ENCODE measurements around the gene SIAH3.

SIAH3 gene

GRCh38 chr13:45742985-45743384, 108.6 kb downstream of the SIAH3 start:
- H3K4me2 ChIP-seq (ENCODE audit: low read depth, low read length): no peak overlapping the region
- no peak overlapping the region for H2AFZ ChIP-seq (ENCODE audit: low read length)
- no peaks in the 10 kb centered on the region for H4K20me1 ChIP-seq (ENCODE audit: insufficient read depth, low read length)
- H3K79me2 ChIP-seq (ENCODE audit: low read length): no peaks in the 10 kb centered on the region
- H3K9ac ChIP-seq (ENCODE audit: low read length): no peak overlapping the region
- no peaks in the 10 kb centered on the region for H3K36me3 ChIP-seq (replicated peaks; ENCODE audit: insufficient read depth, low read length)
- H3K9me3 ChIP-seq (replicated peaks; ENCODE audit: insufficient read depth, low read length): no peaks in the 10 kb centered on the region
- no peaks in the 10 kb centered on the region for H3K9me2 ChIP-seq (replicated peaks; ENCODE audit: insufficient read depth, low read length)
- no peak overlapping the region for H3K4me3 ChIP-seq (ENCODE audit: low read length)
- no peak overlapping the region for H3K27ac ChIP-seq (ENCODE audit: low read length)
- H3K4me1 ChIP-seq (ENCODE audit: low read length): no peaks in the 10 kb centered on the region
- no peak for DNase-seq
- no peaks in the 10 kb centered on the region for H3F3A ChIP-seq (ENCODE audit: insufficient read depth, low read length)
- no peak for TF ChIP-seq EZH2 (optimal IDR thresholded peaks at IDR 0.05; ENCODE audit: low read depth, low read length)
- TF ChIP-seq, protein P1, sequence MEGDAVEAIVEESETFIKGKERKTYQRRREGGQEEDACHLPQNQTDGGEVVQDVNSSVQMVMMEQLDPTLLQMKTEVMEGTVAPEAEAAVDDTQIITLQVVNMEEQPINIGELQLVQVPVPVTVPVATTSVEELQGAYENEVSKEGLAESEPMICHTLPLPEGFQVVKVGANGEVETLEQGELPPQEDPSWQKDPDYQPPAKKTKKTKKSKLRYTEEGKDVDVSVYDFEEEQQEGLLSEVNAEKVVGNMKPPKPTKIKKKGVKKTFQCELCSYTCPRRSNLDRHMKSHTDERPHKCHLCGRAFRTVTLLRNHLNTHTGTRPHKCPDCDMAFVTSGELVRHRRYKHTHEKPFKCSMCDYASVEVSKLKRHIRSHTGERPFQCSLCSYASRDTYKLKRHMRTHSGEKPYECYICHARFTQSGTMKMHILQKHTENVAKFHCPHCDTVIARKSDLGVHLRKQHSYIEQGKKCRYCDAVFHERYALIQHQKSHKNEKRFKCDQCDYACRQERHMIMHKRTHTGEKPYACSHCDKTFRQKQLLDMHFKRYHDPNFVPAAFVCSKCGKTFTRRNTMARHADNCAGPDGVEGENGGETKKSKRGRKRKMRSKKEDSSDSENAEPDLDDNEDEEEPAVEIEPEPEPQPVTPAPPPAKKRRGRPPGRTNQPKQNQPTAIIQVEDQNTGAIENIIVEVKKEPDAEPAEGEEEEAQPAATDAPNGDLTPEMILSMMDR (IDR thresholded peaks at IDR 0.05; ENCODE audit: low read length): no peak
- no peak for TF ChIP-seq EZH2phosphoT487 (IDR thresholded peaks at IDR 0.05; ENCODE audit: low read length)
- no peaks in the 10 kb centered on the region for H3K27me3 ChIP-seq (replicated peaks; ENCODE audit: insufficient read depth, low read length)

DNA sequence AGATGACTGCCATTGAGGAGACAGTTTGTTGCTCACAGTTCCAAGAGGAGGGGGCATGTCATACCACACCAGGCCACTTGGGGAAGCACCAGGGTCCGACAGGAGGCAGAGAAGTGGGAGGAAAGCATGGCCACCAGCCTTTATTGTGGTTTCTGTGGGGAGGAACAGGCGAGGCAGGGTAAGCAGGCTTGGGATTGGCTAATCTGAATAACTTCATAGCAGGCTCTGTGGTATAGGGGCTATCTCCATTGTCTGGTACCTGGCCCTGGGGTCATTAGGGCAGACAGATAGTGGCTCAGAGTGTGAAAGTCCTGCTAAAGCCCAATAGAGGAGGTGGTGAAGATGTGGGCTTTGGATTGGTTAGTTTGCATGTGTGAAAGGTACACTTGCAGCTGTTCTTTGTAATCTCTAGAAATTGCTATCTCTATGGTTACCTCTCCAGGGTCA, 114.0 kb downstream of the SIAH3 start:
- DNase-seq: peak; percentile 6
- TF ChIP-seq EZH2 (optimal IDR thresholded peaks at IDR 0.05; ENCODE audit: low read depth, low read length): no peak
- TF ChIP-seq, protein P1 (IDR thresholded peaks at IDR 0.05; ENCODE audit: low read length): peak; percentile 17

GRCh38 chr13:45733361-45733760, 118.2 kb downstream of the SIAH3 start:
- H3K4me2 ChIP-seq (ENCODE audit: low read depth, low read length): no peak overlapping the region
- no peaks in the 10 kb centered on the region for H3K9me3 ChIP-seq (replicated peaks; ENCODE audit: insufficient read depth, low read length)
- TF ChIP-seq, protein P1 (IDR thresholded peaks at IDR 0.05; ENCODE audit: low read length): no peak
- TF ChIP-seq EZH2phosphoT487 (IDR thresholded peaks at IDR 0.05; ENCODE audit: low read length) (no peak), EZH2 (optimal IDR thresholded peaks at IDR 0.05; ENCODE audit: low read depth, low read length) (no peak)
- H3K27ac ChIP-seq (ENCODE audit: low read length): no peak overlapping the region
- no peaks in the 10 kb centered on the region for H4K20me1 ChIP-seq (ENCODE audit: insufficient read depth, low read length)
- H3K36me3 ChIP-seq (replicated peaks; ENCODE audit: insufficient read depth, low read length): no peaks in the 10 kb centered on the region
- no peak overlapping the region for H3K4me3 ChIP-seq (ENCODE audit: low read length)
- H3K9me2 ChIP-seq (replicated peaks; ENCODE audit: insufficient read depth, low read length): no peaks in the 10 kb centered on the region
- H3K9ac ChIP-seq (ENCODE audit: low read length): no peak overlapping the region
- H3K27me3 ChIP-seq (replicated peaks; ENCODE audit: insufficient read depth, low read length): no peaks in the 10 kb centered on the region
- no peak for DNase-seq
- H2AFZ ChIP-seq (ENCODE audit: low read length): no peak overlapping the region
- no peaks in the 10 kb centered on the region for H3K79me2 ChIP-seq (ENCODE audit: low read length)
- H3F3A ChIP-seq (ENCODE audit: insufficient read depth, low read length): no peaks in the 10 kb centered on the region
- H3K4me1 ChIP-seq (ENCODE audit: low read length): no peaks in the 10 kb centered on the region

More for the DNA sequence above, 114.0 kb downstream of the SIAH3 start:
- Histone ChIP-seq H3K27ac (ENCODE audit: low read length) (no peak overlapping the region), H3K4me2 (ENCODE audit: low read depth, low read length) (no peak overlapping the region), H2AFZ (ENCODE audit: low read length) (no peak overlapping the region), H3K36me3 (replicated peaks; ENCODE audit: insufficient read depth, low read length) (no peaks in the 10 kb centered on the region), H3K9ac (ENCODE audit: low read length) (no peak overlapping the region), H3K27me3 (replicated peaks; ENCODE audit: insufficient read depth, low read length) (no peaks in the 10 kb centered on the region), H4K20me1 (ENCODE audit: insufficient read depth, low read length) (no peaks in the 10 kb centered on the region), H3K4me3 (ENCODE audit: low read length) (no peak overlapping the region), H3K9me3 (replicated peaks; ENCODE audit: insufficient read depth, low read length) (no peaks in the 10 kb centered on the region), H3K79me2 (ENCODE audit: low read length) (no peaks in the 10 kb centered on the region), H3K9me2 (replicated peaks; ENCODE audit: insufficient read depth, low read length) (no peaks in the 10 kb centered on the region), H3K4me1 (ENCODE audit: low read length) (no peaks in the 10 kb centered on the region), H3F3A (ENCODE audit: insufficient read depth, low read length) (no peaks in the 10 kb centered on the region)
